RWPE1 (cell line): Measurements from ENCODE around the gene MLIP.
"Not testable (repeated sequence)": the region's sequence is repeated elsewhere in the genome, so short reads cannot be mapped to it uniquely, and the experiment has no call there.

Experiments used
- CTCF ChIA-PET: fragments of 350-600 bp; sonication (Branson Sonifier 250); formaldehyde crosslinking; extraction: SDS; loops from one replicate; lab custom pipeline; 2021; lab: Yijun Ruan, JAX
- POLR2A ChIA-PET: fragments of 400-600 bp; formaldehyde crosslinking; extraction: SDS; loops from one replicate; lab custom pipeline; 2020; ENCODE audit warnings: antibody characterized with exemption; ENCODE audit not compliant: low non-redundant PET; lab: Yijun Ruan, JAX
- DNase-seq: peaks from one replicate; pipeline ENCODE4 v3.0.0; 2012; ENCODE audit warnings: low spot score
- H3K27ac ChIP-seq: fragments of 450-650 bp; 2 replicates; pipeline ENCODE4 v1.5.1; 2017
- TF ChIP-seq, protein P1 (sequence below): fragments of 450-650 bp; conservative IDR thresholded peaks from 2 replicates; pipeline ENCODE4 v1.5.1; 2017; ENCODE audit warnings: low read depth, mild to moderate bottlenecking

The MLIP gene

DNA sequence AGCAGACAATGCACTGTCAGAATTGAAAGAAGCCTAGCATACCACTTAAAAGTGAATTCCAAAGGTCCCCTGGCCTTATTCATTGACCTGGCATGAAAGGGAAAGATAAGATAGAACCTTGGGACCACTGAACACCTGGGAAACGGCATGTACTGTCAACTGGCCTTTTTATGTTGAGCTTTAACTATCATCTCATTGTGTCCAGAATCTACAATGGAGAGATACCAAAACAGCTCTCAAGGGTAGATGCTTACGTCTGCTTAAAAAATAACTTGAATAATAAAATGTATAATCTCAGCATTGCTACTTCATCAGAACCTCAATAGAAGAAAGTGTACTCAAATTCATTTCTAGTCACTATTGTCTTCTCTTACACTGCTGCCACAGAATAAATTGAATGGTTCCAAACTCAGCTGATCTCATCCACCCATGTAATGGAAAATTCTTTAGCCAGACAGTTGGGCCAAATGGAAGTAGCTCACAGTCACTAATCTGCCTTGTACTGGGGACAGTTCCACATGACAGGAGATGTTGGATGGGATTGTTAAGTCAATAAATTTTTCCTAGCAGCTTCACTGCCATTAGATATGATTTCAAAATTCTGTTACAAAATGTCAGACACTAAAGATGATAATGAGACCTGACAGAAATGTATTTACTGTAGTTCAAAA lies 93.8 kb downstream of the MLIP start:
- DNase-seq = no peak
- TF ChIP-seq, protein P1, sequence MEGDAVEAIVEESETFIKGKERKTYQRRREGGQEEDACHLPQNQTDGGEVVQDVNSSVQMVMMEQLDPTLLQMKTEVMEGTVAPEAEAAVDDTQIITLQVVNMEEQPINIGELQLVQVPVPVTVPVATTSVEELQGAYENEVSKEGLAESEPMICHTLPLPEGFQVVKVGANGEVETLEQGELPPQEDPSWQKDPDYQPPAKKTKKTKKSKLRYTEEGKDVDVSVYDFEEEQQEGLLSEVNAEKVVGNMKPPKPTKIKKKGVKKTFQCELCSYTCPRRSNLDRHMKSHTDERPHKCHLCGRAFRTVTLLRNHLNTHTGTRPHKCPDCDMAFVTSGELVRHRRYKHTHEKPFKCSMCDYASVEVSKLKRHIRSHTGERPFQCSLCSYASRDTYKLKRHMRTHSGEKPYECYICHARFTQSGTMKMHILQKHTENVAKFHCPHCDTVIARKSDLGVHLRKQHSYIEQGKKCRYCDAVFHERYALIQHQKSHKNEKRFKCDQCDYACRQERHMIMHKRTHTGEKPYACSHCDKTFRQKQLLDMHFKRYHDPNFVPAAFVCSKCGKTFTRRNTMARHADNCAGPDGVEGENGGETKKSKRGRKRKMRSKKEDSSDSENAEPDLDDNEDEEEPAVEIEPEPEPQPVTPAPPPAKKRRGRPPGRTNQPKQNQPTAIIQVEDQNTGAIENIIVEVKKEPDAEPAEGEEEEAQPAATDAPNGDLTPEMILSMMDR = no peak
- ChIA-PET POLR2A (no interaction called here), CTCF (no interaction called here)
- no peak overlapping the region for H3K27ac ChIP-seq

DNA sequence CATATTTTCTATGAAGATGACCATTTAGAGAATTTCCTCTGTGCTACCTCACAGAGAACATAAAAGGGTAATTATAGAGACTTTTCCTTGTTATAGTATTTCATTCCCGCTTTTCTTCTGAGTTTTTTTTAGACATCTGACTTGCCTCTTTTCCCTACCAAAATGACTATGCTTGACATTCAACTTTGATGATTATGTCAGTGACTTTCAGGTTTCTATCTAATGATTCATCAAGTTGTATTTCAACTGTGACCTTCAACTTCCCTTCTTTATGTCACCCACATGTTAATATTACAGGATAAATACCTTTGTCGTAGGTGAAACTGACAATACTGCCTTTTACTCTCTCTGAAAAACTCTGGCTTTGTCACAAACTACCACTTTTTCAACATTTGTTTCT lies 95.3 kb downstream of the MLIP start:
- TF ChIP-seq, protein P1 = no peak
- no peak overlapping the region for H3K27ac ChIP-seq
- DNase-seq = no peak
- ChIA-PET POLR2A (no interaction called here), CTCF (no interaction called here)

DNA sequence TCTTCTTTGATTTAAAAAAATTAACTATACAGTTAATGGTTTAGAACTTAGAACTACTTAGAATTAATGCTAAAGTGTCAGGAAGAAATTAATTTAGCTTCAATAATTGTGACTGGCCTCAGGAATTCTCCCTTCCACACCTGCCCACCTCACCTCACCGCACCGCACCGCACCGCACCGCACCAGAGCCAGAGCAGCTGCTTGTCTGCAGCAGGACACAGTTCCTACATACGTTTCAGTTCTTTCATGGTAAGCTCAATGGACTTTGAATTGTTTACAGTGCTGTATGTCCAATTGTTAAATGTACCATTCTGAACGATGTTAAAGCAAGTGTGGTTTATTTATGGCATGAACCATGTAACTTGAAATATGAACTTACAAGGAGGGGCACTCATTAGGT lies 98.7 kb downstream of the MLIP start:
- POLR2A ChIA-PET, DNase-seq, CTCF ChIA-PET, H3K27ac ChIP-seq: not testable (repeated sequence)

DNA sequence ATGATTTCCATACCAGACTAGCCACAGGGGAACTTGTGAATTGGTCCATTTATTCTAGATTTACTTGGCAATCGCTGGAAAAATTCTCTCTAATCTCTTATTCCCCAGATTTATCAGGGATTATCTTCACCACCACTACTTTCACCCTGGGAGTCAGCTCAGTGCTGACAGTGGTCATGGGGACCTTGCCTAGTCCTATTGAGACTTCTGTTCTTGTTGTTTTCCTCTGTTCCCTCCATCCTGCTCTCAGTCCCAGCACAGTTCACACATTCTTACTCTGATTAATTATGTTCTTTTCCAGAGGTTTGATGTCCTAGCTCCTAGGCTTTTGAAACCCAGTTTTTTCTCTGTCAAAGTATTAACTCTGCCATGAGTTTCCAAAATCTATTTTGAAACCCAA lies 103.0 kb downstream of the MLIP start:
- TF ChIP-seq, protein P1 = no peak
- CTCF ChIA-PET = interaction anchor here (0.5 to 0.6 kb wide), 3 partner anchors 15 to 284 kb away, joined by 3 read pairs; no protein-coding TSS in a partner anchor
- H3K27ac ChIP-seq = no peak overlapping the region
- DNase-seq = no peak
- POLR2A ChIA-PET = no interaction called here

DNA sequence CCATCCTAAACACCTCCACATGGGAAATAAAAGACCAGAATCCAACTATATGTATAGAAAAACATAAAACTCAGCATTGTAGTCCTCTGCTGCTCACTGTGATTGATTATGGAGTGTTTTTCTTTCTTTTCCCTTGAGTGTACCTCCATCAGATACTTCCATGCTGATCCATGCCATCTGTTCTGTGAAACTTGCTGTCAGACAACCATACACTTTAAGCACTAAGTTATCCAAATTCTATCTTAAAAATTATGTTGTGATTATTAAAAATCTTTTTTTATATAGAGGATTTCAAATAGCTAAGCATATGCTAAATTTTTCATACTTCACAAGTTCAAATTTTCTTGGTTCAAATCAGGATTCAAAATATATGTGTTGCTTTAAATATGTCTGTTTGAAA lies 105.1 kb downstream of the MLIP start:
- no peak overlapping the region for H3K27ac ChIP-seq
- TF ChIP-seq, protein P1 = no peak
- ChIA-PET CTCF (no interaction called here), POLR2A (no interaction called here)
- no peak for DNase-seq

DNA sequence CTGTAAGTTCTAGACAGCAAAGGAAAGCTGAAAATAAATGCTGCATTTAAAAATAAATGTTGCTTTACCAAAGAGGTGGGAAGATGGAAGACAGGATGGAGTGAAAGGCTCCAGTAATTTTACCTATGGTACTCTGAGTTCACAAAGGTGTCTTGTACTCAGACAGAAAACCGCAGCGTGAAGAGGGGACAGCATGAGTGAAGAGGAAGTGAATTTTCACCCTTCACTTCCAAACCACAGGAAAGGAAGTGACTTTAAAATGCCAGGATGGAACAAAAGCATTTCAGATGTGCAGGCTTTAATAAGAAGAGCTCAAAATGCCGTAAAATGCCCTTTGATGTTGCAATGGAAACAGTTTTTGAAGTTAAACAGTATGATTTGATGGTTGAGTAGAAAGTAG lies 105.8 kb downstream of the MLIP start:
- DNase-seq = no peak
- ChIA-PET CTCF (no interaction called here), POLR2A (no interaction called here)
- H3K27ac ChIP-seq = no peak overlapping the region
- TF ChIP-seq, protein P1 = no peak

DNA sequence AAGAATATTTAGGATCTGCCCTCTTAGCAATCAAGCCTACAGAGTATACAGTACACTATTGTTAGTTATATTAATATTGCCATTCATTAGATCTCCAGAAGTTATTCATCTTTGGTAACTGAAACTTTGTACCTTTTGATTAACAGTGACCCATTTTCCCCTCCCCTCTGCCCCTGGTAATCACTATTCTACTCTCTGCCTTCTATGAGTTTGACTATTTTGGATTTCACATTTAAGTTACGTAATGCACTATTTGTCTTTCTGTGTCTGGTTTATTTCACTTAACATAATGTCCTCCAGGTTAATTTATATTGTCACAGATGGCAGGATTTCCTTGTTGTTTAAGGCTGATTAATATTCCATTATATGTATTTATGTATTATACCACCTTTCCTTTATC lies 111.0 kb downstream of the MLIP start:
- CTCF ChIA-PET = no interaction called here
- no peak for DNase-seq
- TF ChIP-seq, protein P1 = no peak
- POLR2A ChIA-PET = no interaction called here
- H3K27ac ChIP-seq = no peak overlapping the region
